Measurements from ENCODE around the gene RASAL3.
A peak's percentile ranks its signal among the peaks of the same experiment; 100 is the strongest.
"Not testable (repeated sequence)": the region's sequence is repeated elsewhere in the genome, so short reads cannot be mapped to it uniquely, and the experiment has no call there.

RASAL3 gene
- 2.0 to 25.4 (median 8.2) reads per million in 17 experiments for total RNA-seq

DNA sequence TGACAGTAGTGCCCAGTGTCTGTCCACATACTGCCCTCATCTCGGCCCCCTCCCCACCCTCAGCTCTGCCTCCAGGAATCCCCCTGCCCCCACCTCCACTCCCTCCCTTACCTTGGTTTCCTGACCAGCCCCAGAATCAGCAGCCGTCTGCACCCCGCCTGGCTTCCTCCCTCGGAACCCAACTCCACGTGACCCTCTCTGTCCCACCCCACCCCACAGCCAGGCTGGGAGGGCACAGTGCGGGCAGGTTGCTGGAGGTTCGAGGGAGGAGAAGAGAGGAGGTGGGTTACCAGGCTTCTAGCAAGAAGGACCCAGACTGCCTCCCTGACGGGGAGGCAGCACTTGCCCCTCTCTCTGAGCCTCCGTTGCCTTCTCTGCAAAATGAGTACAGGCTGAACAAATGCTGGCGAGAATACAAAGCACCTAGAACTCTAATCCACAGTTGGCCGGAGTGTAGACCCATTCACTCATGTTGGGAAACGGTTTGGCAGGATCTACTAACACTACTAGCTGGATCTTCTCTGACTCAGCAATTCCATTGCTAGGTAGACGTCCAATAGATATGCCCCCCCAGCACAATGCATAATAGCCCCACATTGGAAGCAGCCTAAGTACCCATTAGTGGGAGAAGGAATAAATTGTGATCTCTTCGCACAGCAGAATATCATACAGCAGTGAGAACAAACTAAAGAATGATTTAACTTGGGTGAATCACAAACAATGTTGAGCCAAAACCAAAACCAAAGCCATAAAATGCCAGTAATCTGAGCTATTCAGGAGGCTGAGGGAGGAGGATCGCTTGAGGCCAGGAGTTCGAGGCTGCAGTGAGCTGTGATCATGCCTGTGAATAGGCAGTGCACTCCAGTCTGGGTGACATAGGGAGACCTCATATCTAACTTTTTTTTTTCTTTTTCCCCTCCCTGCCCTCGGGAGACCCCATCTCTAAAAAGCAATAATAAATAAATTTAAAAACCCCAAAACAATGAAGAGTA lies at the start of gene RASAL3:
Gene RASAL3, minus strand, starts transcription at position 151 of the 992 bp plus-strand sequence. CDS start 186 bp downstream, outside the sequence.
- DNase-seq = peak in 2 of 4 experiments; percentile 33 to 42

DNA sequence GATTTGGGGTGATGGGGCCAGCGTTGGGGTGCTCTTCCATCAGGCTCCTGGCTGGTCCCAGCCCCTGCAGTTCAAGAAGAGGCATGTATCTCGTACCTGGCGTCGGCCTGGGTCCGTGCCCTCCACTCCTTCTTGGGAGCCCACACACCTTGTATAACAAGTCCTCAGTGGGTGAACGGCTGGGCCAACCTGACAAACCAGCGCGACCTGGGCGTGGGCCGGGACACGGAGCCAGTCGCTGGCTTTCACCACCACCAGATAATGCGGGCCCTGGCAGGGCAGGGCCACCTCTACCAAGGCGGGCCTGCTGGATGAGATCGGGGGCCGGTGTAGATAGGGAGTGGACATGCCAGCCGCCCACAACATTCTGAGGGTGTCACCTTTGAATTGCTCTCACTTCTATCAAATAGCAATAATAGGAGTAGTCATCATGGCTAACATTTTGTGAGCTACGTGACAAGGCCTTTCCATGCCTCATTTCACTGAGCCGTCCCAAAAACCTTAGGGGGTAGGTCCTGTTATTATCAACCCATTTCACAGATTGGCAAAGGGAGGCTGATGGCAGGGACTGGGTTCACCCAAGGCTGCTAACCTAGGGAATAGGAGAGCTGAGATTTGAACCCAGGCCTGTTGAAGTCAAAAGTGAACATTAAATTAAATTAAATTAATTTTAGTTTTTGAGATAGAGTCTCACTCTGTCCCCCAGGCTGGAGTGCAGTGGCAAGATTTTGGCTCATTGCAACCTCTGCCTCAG lies 47.5 kb upstream of the RASAL3 start:
- no peak for DNase-seq

DNA sequence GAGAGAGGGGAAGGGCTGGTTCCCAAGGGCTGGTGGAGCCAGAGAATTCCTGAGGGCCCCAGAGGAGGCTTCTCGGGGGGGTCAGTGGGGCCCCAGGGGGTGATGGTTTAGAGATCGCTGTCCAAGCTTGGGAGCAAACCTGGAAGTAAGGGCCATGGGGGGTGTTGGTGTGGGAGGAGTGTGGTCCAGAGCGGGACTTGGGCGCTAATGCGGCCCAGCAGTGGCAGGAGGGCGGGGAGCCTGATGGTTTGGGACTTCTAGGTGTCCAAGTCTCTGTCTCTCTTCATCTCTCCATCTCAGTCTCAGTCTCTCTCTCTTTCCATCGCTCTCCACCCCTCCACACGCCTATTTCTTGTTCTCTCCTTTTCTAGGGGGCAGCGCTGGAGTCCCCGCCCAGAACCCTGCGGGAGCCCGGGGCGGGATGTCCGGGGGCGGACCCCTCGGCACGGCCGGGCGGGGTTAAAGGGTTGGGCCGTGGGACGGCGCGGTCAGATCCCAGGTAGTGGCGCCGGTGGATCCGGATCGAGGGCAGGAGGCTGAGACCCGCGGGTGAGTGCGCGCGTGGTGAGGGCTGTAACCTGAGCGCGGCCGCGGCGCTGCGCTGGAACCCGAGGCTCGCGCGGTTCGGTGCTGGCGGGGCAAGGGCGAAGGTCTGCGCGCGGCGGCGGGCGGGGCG lies 43.8 kb upstream of the RASAL3 start, which contains the start of gene CYP4F22:
Gene CYP4F22, plus strand, starts transcription at position 491 of the 676 bp plus-strand sequence. CDS start 16,812 bp downstream, outside the sequence.
- DNase-seq = no peak

DNA sequence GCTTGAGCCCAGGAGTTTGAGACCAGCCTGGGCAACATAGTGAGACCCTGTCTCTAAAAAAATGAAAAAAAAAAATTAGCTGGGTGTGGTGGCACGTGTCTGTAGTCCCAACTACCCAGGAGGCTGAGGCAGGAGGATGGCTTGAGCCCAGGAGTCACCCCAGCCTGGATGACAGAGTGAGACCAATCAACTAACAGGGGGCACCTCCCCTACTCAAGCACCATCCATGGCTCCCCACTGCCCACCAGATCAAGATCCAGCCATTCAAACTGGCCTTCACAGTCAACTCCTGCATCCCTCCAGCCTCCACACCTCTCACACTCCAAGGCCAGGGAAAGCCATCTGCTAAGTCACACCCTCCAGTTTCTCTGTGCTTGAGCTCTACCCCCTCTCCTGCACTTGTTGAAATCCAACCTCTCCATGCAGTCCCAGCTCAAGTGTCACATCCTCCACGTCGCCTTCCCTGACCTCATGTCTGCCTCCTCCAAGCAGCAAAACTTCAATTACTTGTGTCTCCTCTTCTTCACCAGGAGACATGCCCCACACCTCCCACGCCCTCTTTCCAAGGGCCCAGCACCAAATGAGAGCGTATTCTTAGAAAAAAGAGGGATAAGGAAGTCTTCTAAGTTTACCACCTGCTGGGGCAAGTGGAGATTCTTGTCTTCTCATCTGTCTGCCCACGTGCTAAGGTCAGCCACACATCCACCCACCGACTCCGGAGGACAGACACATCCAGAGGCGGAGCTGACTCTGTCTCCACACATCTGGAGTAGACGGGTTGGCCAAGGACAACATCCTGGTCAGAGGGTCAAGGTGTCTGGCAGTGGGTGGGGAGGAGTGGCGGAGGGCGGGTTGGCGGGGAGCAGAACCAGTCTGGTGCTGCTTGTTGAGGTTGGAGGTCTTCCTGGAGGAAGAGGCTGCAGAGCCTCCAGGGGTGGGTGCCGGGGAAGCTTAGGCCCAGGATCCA lies 43.0 kb upstream of the RASAL3 start:
- no peak for DNase-seq

DNA sequence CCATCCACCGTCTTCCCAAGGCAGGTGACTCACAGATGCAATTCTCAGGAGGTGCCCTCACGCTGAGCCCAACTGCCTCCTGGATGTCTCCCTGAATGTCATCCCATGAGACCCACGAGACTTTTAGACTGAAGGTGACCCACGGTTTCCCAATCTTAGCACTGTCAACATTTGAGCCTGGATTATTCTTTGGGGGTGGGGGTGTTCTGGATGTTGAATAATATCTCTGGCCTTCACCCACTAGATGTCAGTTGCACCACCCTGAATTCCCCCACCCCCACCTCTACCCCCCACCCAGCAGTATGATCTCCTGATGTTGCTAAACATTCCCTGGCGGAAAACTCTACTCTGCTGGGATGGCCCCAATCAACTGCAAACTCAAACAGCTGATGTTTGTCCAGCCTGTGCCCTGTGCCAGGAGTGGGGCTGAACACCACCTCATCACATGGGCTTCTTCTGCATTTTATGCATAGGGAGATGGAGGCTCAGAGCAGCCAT lies 41.8 kb upstream of the RASAL3 start:
- peak in 3 of 4 experiments; percentile 37 to 44 (median 38) for DNase-seq

DNA sequence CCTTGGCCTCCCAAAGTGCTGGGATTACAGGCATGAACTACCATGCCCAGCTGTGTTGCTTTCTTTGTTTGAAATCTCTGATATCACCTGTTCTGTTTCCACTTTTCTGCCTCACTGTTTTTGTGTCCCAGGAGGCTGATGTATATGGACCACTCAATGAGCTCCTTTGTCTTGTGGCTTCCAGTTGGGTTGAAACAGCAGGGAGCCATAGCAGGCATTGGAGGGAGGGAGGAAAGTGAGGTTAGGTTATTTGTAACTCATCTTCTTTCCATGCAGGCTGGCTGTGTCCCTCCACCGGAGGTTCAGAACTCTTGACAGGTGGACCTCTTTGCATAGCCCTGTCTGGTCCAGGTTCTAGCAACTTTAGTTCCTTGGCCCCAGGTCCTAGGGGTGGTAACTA lies 37.9 kb upstream of the RASAL3 start:
- no peak for DNase-seq

DNA sequence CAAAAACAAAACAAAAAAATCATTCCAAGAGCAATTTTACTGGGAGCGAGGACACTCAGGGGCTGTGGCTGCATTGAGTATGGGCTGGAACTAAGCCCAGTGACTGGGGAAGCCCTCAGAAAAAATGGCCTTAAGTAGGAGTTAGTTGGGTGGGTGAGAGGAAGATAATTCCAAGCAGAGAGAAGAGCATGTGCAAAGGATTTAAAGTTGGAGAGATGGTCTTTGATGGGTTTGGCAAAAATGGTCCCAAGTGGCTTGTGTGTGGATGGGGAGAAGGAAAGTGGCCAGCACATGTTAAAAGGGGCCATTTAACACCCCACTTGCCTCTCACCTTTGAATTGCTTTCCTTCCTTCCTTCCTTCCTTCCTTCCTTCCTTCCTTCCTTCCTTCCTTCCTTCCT lies 37.3 kb upstream of the RASAL3 start:
- DNase-seq = no peak

DNA sequence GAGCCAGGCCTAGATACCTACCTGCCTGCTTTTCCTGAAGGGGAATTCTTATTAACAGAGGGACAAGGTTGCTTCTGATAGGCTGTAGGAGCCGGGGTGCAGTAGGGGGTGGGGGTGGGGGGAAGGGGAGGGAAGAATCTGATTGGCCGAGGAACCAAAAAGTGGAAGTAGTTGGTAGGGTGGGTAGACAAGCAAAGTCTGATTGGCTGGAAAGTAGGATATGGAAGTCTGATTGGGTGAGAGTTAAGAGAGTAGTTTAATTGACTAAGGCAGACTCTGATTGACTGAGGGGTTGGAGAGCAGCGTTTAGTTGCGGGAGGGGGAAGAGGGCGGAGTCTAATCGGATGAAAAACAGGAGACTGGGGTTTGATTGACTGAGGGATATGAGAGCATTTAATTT lies 34.6 kb upstream of the RASAL3 start:
- DNase-seq = no peak

DNA sequence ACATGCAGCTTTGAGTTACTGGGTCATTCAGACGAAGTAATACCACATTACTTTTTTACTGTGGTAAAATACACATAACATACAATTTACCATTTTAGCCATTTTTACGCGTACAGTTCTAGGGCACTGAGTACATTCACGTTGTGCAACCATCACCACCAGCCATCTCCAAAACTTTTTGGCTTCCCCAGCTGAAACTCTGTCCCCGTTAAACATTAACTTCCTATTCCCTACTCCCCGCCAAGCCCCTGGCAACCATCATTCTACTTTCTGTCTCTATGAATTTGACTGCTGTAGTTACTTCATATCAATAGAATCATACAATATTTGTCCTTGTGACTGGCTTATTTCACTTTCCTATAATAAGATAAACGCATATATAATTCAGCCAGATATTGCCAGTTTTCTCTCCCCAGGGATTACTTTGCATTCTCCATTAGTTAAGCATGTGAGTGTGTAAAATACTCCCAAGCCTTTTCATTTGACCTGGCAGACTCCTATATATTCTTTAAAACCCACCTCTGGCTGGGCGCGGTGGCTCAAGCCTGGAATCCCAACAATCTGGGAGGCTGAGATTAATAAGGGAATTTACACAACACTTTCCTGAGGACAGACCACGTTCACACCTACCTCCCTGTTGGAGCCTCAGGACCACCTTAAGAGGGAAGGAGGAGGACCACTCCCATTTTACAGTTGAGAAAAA lies 34.0 kb upstream of the RASAL3 start:
- no peak for DNase-seq

DNA sequence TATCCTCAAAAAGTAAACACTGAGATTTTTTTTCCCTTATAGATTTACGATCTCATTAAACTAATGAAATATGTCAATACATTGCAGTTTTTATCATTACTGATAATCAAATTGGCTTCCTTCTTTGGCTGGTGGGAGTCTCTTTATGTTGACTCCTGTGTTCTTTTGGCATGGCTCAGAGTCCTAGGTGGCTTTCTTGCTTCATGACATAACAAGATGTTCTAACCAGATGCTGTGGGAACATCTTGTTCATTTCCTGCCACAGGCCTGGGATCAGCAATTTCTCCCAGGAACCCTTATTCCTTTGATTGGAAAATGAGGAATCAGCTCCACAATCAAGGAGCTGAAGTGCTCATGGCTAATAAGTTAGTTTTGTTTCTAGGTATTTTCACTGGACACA lies 30.8 kb upstream of the RASAL3 start:
- DNase-seq = no peak

DNA sequence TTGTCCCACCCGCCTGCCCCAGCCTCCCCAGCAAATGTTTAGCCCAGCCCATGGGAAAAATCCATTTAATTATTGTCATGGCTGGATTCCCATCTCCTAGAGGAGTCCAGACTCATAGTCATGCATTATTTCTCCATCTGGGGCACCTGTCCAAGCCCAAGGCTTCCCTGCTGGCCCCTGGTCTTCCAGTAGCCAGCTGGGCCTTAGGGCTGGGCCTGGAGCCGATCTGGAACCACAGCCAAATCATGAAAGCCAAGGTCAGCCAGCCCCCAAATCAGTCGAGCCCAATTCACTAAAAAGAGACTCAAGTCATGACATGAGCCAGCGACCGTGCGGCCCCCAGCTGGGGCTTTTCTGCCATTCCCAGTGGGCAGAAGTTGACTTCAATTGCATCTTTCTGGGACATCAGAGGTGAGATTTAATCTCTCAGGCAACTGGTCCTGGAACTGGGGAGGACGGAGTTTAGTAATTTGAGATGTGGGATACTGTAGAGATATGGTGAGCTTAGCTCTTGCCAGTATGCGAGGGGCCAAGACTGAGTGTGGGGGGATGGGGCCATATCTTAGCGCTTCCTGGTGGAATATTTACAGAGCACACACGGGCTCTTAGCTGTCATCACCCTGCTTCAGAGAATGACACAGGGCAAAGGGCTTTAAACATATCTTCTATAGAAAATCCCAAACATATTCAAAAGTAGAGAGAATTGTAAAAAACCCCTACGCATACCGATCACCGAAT lies 24.3 kb upstream of the RASAL3 start:
- DNase-seq = no peak

DNA sequence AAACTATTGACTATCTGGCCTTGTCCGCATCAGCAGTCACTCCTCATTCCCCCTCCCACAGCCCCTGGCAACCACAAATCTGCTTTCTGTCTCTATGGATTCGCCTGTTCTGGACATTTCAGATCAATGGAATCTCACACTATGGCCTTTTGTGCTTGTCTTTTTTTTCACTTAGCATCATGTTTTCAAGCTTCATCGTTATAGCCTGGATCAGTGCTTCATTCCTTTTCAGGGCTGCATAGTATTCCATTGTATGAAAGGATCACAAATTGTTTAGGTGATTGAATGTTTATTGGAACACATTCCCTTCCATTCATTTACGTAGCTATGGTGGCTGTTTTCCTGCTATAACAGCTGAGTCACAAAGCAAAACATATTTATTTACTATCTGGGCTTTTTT lies 22.7 kb upstream of the RASAL3 start:
- no peak for DNase-seq

DNA sequence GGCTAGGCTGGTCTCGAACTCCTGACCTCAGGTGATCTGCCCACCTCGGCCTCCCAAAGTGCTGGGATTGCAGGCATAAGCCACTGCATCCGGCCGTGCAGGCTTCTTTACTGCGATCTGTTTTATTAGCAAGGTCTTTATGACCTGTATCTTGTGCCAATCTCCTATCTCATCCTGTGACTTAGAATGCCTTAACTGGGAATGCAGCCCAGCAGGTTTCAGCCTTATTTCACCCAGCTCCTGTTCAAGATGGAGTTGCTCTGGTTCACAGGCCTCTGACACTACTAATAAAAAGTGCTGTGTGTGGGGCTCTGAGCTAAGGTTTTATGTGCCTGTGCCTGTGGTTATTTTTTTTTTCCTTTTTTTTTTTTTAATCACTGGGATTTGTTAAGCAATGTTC lies 21.4 kb upstream of the RASAL3 start:
- DNase-seq = not testable (repeated sequence)

DNA sequence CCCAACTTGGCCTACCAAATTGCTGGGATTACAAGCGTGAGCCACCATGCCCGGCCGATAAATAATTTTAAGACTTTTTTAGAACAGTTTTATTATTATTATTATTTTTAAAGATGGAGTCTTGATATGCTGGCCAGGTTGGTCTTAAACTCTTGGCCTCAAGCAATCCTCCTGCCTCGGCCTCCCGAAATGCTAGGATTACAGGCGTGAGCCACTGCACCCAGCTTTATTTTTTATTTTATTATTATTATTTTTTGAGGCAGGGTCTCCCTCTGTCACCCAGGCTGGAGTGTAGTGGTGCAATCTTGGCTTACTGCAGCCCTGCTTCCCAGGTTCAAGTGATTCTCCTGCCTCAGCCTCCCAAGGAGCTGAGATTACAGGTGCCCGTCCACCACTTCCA lies 16.7 kb upstream of the RASAL3 start:
- DNase-seq = not testable (repeated sequence)

DNA sequence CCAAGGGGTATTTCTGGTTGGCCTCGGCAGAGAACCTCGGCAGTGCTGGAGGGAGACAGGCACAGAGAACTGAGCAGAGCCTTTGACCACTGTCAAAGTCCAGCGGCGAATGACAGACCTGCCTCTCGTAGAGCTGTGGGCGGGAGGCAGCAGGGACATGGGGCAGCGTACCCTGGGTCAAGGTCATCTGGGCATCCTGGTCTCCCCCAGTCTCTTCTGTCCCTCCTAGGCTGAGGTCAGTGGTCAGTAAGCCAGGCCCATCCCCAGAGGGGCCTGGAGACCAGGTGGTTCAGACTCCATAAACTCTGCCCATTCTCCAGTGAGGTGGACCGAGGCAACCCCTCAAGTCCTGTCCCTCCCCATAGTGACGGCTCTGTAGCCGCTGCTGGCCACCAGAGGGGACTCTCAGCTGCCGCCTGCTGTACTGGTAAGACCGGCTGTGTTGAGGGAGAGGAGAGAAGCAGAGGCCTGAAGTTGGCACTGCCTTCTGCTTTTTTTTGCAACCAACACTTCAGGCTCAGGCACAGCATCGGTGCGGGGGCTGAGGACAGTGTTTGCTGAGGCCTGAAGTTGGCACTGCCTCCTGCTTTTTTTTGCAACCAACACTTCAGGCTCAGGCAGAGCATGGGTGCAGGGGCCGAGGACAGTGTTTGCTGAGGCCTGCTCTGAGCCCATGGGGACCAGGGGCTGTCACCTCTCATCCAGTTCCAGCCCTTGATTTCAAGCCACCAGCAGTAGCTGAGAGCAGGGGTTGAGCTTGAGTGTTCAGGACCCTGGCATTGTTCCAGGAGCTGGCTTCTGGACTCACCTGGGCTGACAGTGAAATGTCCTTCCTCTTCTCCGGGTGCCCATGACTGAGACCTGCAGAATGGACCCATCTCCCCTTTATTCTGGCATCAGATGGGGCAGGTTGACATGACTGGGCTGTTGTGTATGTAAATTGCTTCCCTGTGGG lies 15.3 kb upstream of the RASAL3 start, which contains the start of gene PGLYRP2:
Gene PGLYRP2, minus strand, starts transcription at position 111 of the 955 bp plus-strand sequence. CDS start 130 bp downstream, outside the sequence.
- DNase-seq = peak; percentile 64 to 81 (median 76)

DNA sequence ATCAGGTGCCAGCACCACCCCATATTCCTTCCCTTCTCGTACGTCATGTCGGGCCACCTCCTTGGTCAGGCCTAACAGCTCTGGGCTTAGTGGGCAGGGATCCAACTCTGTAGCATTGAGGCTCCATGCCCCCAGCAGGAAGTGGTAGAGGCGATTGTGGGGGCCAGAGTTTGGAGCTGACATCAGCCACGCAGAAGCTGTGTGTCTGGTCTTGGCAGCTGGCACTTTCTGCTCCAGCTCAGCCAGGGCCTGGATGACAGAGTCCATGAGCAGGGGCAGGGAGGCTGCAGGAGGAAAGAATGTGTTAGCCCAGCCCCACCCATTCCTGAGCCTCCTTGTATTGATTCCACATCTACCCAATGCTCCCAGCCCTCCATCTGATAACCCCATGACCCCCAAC lies 12.0 kb upstream of the RASAL3 start:
- DNase-seq = no peak

DNA sequence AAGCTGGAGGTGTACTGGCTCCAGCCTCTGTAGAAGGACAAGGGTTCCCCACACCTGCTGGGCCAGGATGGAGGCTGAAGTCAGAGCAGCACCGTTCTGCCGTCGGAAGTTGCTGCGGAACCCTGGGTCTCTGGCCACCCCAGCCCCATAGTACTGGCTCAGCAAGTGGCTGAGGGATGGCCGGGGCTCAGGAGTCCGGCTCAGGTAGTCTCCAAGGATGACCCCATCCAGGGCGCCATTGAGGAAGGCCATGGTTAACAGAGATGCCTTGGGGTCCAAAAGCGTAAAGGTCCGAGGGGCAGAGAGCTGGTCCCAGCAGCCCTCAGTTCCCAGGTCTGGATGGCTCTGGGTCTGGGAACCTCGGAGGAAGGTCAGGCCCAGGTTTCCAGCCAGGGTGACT lies 11.3 kb upstream of the RASAL3 start:
- no peak for DNase-seq

DNA sequence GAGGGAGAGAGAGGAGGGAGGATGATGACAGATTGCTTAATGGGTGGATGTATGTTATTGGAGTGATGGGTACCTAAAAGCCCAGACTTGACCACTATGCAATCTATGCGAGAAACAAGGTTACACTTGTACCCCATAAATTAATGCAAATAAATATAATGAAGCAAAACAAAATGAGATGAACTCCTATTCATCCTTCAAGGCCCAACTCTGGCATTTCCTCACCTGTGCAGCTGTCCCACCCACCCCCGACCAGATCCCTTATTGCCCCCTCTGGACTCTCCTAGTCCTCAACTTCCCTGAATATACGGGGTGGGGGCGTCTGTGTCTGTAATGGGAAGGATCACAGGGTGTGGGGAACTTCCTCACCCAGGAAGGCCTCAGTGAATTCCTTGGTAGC lies 10.8 kb upstream of the RASAL3 start:
- no peak for DNase-seq
